ENCODE data around the gene ARL4C.

GRCh38 chr2:234447189-234447588 lies 49.7 kb downstream of the ARL4C start:
- TF ChIP-seq, protein P1, sequence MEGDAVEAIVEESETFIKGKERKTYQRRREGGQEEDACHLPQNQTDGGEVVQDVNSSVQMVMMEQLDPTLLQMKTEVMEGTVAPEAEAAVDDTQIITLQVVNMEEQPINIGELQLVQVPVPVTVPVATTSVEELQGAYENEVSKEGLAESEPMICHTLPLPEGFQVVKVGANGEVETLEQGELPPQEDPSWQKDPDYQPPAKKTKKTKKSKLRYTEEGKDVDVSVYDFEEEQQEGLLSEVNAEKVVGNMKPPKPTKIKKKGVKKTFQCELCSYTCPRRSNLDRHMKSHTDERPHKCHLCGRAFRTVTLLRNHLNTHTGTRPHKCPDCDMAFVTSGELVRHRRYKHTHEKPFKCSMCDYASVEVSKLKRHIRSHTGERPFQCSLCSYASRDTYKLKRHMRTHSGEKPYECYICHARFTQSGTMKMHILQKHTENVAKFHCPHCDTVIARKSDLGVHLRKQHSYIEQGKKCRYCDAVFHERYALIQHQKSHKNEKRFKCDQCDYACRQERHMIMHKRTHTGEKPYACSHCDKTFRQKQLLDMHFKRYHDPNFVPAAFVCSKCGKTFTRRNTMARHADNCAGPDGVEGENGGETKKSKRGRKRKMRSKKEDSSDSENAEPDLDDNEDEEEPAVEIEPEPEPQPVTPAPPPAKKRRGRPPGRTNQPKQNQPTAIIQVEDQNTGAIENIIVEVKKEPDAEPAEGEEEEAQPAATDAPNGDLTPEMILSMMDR (conservative IDR thresholded peaks at IDR 0.05; ENCODE audit: low read length): no peak
- TF ChIP-seq EZH2phosphoT487 (IDR thresholded peaks at IDR 0.05; ENCODE audit: borderline replicate concordance, low read depth, low read length): no peak
